ENCODE results near the gene FAM222B. TPM values are rescaled to one million over a fixed set of nuclear protein-coding genes. Genes with fewer than 3 reads are reported as not detected.
A peak's percentile ranks its signal among the peaks of the same experiment; 100 is the strongest.

FAM222B gene
- total RNA-seq, 4 donors from 2014 or later: 28.1 to 55.8 (median 44.6) TPM

GRCh38 chr17:28860363-28860808 lies 17.8 kb upstream of the FAM222B start:
- Histone ChIP-seq H3K27ac (no peak overlapping the region), H3K36me3 (peaks cover 0 to 34% (median 0%) of the 10 kb centered on the region in 3 donors), H3K27me3 (no peaks in the 10 kb centered on the region), H3K4me1 (peaks cover 0 to 13% (median 2%) of the 10 kb centered on the region in 4 donors), H3K4me3 (no peak overlapping the region), H3K9me3 (no peaks in the 10 kb centered on the region)
- TF ChIP-seq, protein P1, sequence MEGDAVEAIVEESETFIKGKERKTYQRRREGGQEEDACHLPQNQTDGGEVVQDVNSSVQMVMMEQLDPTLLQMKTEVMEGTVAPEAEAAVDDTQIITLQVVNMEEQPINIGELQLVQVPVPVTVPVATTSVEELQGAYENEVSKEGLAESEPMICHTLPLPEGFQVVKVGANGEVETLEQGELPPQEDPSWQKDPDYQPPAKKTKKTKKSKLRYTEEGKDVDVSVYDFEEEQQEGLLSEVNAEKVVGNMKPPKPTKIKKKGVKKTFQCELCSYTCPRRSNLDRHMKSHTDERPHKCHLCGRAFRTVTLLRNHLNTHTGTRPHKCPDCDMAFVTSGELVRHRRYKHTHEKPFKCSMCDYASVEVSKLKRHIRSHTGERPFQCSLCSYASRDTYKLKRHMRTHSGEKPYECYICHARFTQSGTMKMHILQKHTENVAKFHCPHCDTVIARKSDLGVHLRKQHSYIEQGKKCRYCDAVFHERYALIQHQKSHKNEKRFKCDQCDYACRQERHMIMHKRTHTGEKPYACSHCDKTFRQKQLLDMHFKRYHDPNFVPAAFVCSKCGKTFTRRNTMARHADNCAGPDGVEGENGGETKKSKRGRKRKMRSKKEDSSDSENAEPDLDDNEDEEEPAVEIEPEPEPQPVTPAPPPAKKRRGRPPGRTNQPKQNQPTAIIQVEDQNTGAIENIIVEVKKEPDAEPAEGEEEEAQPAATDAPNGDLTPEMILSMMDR (IDR thresholded peaks at IDR 0.05): no peak
- no peak for TF ChIP-seq POLR2A (IDR thresholded peaks at IDR 0.05)
- DNase-seq: no peak

- Histone ChIP-seq H3K9me3 (no peaks in the 10 kb centered on the region), H3K27ac (no peak overlapping the region), H3K4me3 (no peak overlapping the region), H3K27me3 (no peaks in the 10 kb centered on the region), H3K36me3 (peaks cover 0 to 34% (median 0%) of the 10 kb centered on the region in 3 donors), H3K4me1 (peaks cover 0 to 16% (median 4%) of the 10 kb centered on the region in 4 donors)
- TF ChIP-seq POLR2A (IDR thresholded peaks at IDR 0.05): no peak
- TF ChIP-seq, protein P1 (IDR thresholded peaks at IDR 0.05): no peak
- DNase-seq: no peak
Observed at GRCh38 chr17:28858801-28859355, 16.3 kb upstream of the FAM222B start.

DNA sequence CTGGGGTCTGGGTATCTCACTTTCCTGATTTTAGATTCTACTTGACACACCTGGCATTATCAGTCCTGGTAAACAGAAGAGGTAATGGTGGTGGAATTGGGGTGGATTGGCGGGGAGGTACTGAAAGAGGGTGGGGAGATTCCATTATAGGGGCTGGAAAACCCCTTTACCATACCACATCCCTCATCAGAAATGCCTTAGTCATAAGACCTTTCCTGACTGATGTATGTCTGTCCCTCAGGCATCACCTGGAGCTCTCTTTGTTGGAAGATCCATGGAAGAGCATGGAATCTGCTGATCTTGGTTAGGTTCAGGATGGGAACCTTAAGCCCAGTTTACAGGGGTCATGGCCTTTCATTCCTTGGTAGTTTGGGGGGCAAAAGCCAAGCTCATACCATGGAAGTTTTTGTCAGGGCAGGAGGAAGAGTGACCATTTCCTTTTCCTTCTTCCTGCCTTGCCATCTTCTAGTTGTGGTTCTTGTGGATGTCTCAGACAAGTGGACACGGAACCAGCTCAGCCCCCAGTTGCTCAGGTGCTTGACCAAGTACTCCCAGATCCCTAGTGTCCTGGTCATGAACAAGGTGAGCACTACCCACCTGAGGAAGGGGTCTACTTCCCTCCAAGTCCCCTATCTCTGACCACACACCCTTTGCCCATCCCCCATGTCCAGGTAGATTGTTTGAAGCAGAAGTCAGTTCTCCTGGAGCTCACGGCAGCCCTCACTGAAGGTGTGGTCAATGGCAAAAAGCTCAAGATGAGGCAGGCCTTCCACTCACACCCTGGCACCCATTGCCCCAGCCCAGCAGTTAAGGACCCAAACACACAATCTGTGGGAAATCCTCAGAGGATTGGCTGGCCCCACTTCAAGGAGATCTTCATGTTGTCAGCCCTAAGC lies 15.6 kb upstream of the FAM222B start:
- Histone ChIP-seq H3K27ac (no peak overlapping the region), H3K36me3 (peaks cover 0 to 34% (median 0%) of the 10 kb centered on the region in 3 donors), H3K27me3 (no peaks in the 10 kb centered on the region), H3K4me3 (no peak overlapping the region), H3K9me3 (no peaks in the 10 kb centered on the region), H3K4me1 (peaks cover 0 to 16% (median 4%) of the 10 kb centered on the region in 4 donors)
- no peak for TF ChIP-seq POLR2A (IDR thresholded peaks at IDR 0.05)
- TF ChIP-seq, protein P1 (IDR thresholded peaks at IDR 0.05): no peak
- DNase-seq: no peak

GRCh38 chr17:28856028-28856574 lies 13.5 kb upstream of the FAM222B start:
- no peaks in the 10 kb centered on the region for H3K27me3 ChIP-seq
- DNase-seq: peak in 1 of 3 donors; percentile 25
- peaks cover 0 to 16% (median 4%) of the 10 kb centered on the region in 4 donors for H3K4me1 ChIP-seq
- H3K27ac ChIP-seq: no peak overlapping the region
- H3K4me3 ChIP-seq: no peak overlapping the region
- peaks cover 0 to 34% (median 0%) of the 10 kb centered on the region in 3 donors for H3K36me3 ChIP-seq
- H3K9me3 ChIP-seq: no peaks in the 10 kb centered on the region
- no peak for TF ChIP-seq POLR2A (IDR thresholded peaks at IDR 0.05)
- TF ChIP-seq, protein P1 (IDR thresholded peaks at IDR 0.05): no peak

DNA sequence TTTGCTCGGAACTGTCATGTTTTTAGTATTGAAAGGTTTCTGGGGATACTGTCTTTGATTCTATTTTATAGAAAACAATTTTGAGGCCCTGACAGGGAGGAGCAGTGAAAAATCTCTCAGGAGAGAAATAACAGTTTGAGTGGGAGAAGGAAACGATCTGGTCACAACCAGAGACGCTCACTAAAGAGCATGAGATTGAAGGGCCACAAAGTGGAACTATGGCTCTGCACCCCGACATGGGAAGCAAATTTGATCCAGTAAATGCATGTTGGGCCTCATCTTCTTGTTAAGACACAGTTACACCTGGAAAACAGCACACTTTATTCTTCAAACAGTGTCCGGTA lies 12.7 kb upstream of the FAM222B start:
- peak overlapping the region; percentile 42 to 78 (median 56) for H3K27ac ChIP-seq

More for the DNA sequence above, 12.7 kb upstream of the FAM222B start:
- TF ChIP-seq, protein P1 (IDR thresholded peaks at IDR 0.05): no peak
- no peak for TF ChIP-seq POLR2A (IDR thresholded peaks at IDR 0.05)
- no peak for DNase-seq
- peaks cover 0 to 30% (median 0%) of the 10 kb centered on the region in 3 donors for H3K36me3 ChIP-seq
- peak overlapping the region; percentile 58 to 73 (median 63) for H3K4me3 ChIP-seq
- no peaks in the 10 kb centered on the region for H3K9me3 ChIP-seq
- H3K4me1 ChIP-seq: peaks cover 0 to 16% (median 4%) of the 10 kb centered on the region in 4 donors
- no peaks in the 10 kb centered on the region for H3K27me3 ChIP-seq
